CD4-positive, alpha-beta T cell treated with Interleukin-17A for 1 hour (primary cell): ENCODE data around the gene DMRT1.

Experiments used
- DNase-seq: peaks from one replicate; pipeline ENCODE4 v3.0.0-alpha.2; 2020

Gene DMRT1

DNA sequence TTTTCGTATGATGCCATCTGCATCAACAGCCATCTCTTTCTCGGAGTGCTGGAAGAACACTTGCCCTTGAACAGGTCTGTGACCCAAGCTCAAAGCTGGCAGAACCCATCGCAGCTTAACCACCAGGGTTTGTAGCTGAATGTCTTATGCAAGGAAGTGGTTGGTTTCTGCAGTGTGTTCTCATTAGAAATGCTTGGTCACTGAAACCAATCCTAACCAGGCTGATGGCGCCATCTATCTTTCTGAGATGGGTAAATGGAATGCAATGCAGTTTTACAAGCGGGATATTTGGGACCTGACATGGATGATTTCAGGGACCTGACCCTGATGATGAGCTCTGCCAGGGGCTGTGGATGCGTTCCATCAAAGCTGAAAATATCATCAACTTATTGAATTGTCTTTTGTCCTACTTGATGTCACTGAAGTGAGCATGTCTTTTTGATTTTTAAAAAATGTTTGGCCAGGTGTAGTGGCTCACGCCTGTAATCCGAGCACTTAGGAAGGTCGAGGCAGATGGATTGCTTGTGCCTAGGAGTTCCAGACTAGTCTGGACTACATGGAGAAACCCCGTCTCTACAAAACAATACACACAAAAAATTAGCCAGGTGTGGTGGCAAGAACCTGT lies 163.7 kb downstream of the DMRT1 start:
- peak; percentile 32 for DNase-seq

DNA sequence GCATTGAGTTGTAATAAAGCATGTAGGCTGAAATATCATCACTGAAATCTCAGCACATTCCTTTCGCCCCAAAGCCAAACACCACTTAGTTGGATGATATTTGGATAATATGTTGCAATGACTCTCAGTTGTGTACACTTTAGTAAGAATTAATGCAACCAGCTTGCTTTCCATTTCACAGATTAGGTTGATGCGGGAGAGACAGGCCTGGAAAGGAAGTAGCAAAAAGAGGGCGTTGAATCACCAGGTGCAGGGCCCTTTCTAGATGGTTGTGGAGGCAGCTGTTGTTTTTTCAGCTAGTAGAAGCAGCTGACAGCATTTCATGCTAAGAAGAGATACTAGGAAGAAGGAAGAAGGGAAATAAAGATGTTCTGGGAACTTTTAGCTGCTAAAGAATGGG lies 165.8 kb downstream of the DMRT1 start:
- no peak for DNase-seq

- DNase-seq, result no peak
These were observed 166.7 kb downstream of the DMRT1 start for GRCh38 chr9:1008216-1008615.

GRCh38 chr9:1009101-1009707 lies 167.7 kb downstream of the DMRT1 start:
- peak; percentile 66 for DNase-seq

DNA sequence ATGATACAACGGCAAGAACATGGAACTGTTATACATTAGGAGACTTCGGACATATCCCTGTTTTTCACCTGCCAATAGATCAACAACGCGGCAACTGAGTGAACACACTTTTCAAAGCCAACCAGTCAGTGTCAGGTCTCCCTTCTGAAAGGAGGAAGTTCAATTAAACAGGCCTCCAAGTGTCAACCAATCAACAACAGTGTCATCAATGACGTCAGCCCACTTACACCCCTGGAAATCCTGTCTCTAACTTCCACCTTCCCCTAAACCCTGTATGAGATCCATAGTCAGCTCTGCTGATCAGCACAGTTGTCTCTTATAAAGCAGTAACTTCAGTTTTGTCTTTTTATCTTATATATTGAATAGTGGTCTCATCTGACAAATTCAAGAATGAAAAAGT lies 171.5 kb downstream of the DMRT1 start:
- no peak for DNase-seq

- DNase-seq, result no peak
These were observed 172.7 kb downstream of the DMRT1 start for GRCh38 chr9:1014225-1014624.

DNA sequence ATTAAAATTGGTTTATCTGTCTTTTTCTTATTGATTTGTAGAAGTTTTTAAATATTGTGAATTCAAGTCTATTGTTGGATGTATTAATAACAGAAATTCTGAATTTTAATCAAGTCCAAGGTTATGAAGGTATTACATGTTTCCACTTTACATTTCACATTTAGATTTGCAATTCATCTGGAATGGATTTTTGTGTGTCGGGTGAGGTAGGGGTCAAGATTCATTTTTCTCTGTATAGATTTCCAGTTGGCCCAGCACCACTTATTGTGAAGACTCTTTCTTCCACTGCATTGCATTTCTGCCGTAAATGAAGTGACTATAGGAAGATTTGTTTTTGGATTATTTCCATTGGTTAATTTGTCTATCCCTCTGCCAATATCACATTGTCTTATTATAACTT lies 173.1 kb downstream of the DMRT1 start:
- no peak for DNase-seq

- DNase-seq, result peak; percentile 13
These were observed 176.6 kb downstream of the DMRT1 start for GRCh38 chr9:1018121-1018520.
